22Rv1 (cell line): ENCODE measurements around the gene PHF24.

ENCODE experiments used
- CTCF ChIP-seq: fragments of 450-650 bp; IDR thresholded peaks from 2 replicates; pipeline ENCODE4 v1.5.1; 2017; ENCODE audit warnings: mild to moderate bottlenecking
- ZFX ChIP-seq: fragments of 450-650 bp; IDR thresholded peaks from 2 replicates; pipeline ENCODE4 v1.6.1; 2017; ENCODE audit warnings: antibody characterized with exemption, borderline replicate concordance

DNA sequence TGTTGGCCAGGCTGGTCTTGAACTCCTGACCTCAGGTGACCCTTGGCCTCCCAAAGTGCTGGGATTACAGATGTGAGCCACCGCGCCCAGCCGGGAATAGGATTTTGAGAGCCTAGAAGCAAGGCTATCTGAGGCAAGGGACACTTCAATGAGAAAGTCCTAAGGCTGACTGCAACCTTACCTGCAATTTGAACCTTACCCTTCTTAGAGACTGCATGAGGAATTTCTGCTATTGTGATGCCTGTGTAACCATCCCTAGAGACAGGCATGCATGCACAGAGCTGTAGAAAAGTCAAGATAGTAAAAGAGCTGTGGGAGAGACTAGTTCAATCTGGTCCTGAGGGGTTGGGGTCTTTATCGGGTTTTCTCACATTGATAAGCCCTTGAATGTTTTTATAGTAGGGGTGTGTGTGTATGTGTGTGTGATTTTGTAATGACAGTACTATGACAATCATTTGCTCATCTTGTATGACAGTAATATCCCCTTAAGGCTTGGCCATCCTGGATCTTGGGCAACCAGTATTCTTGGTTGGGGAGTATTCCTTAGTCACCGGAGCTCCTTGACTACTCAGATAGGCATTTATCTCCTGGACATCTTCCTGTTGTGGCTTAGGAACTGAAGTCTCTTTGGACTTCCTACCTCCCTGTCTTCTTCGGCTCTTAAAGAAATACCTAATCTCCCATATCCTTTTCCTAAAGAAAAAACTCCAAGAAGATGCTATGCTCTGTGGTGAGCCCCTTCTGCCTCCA is 42.6 kb downstream of the PHF24 start:
- TF ChIP-seq CTCF (no peak), ZFX (no peak)
